Testis (tissue), 3 donors: Measurements from ENCODE around the gene PGLYRP2. TPM values are rescaled to one million over a fixed set of nuclear protein-coding genes. Genes with fewer than 3 reads are reported as not detected.
"Not testable (repeated sequence)": the region's sequence is repeated elsewhere in the genome, so short reads cannot be mapped to it uniquely, and the experiment has no call there.

Experiments used
- DNase-seq: peaks from one replicate; pipeline ENCODE4 v3.0.0-alpha.2; 2019
- H3K27ac ChIP-seq, 2 donors: fragments of 200-600 bp; sonication (generic); one replicate each; pipeline ENCODE4 v1.5.1; 2019
- H3K27me3 ChIP-seq: fragments of 200-600 bp; sonication (generic); one replicate; pipeline ENCODE4 v1.5.1; 2019
- H3K36me3 ChIP-seq: fragments of 200-600 bp; sonication (generic); one replicate; pipeline ENCODE4 v1.5.1; 2017; ENCODE audit warnings: low read depth; ENCODE audit errors: missing control alignments
- H3K4me1 ChIP-seq: fragments of 200-600 bp; sonication (generic); one replicate; pipeline ENCODE4 v1.5.1; 2019
- H3K4me3 ChIP-seq, 2 donors: fragments of 200-600 bp; sonication (generic); one replicate each; pipeline ENCODE4 v1.5.1; 2017 to 2019
- H3K9me3 ChIP-seq: fragments of 200-600 bp; sonication (generic); one replicate; pipeline ENCODE4 v1.5.1; 2017
- POLR2A ChIP-seq: fragments of 450-650 bp; IDR thresholded peaks from one replicate; pipeline ENCODE4 v1.6.1; 2017; ENCODE audit warnings: antibody characterized with exemption, mild to moderate bottlenecking, moderate library complexity
- WGBS, 2 donors: methylation state at CpG; one replicate each; pipeline ENCODE4 v1.1.5; 2018; 5-methylcytosine and 5-hydroxymethylcytosine counted together
- intact Hi-C: fragments of 100-400 bp; cut with DNase I; formaldehyde crosslinking; loops from one replicate; pipeline ENCODE4 v1.15.1; 2023; ENCODE audit warnings: low total_unique reads
- polyA plus RNA-seq: library from polyadenylated mRNA; stranded (reverse); fragments of 350-450 nt; fragmentation: Illumina TruSeq; extraction: RNeasy Lipid Tissue Mini Kit (QIAGEN cat#74804); gene quantifications from one replicate; pipeline ENCODE4 v1.2.3, GENCODE V29; 2014; ENCODE audit warnings: low read depth, low replicate concordance; ENCODE audit not compliant: insufficient read depth
- total RNA-seq, 2 donors: library from RNA; depleted of rRNA; stranded (reverse); fragments of >200 nt; gene quantifications; one replicate each; pipeline ENCODE4 v1.2.3, GENCODE V29; 2016
- TF ChIP-seq, protein P1 (sequence below), 3 experiments: fragments of 450-650 bp in 2 of 3; fragments of 200-600 bp in 1 of 3; sonication (generic) in 1 of 3; IDR thresholded peaks; one replicate each; pipeline ENCODE4 v1.5.1; 2016 to 2019; ENCODE audit warnings: antibody characterized with exemption in 3 of 3, mild to moderate bottlenecking in 2 of 3, moderate library complexity in 1 of 3

PGLYRP2 gene
- total and polyA plus RNA-seq, 3 donors from 2014 or later = 27.8 to 44.4 (median 43.7) TPM

DNA sequence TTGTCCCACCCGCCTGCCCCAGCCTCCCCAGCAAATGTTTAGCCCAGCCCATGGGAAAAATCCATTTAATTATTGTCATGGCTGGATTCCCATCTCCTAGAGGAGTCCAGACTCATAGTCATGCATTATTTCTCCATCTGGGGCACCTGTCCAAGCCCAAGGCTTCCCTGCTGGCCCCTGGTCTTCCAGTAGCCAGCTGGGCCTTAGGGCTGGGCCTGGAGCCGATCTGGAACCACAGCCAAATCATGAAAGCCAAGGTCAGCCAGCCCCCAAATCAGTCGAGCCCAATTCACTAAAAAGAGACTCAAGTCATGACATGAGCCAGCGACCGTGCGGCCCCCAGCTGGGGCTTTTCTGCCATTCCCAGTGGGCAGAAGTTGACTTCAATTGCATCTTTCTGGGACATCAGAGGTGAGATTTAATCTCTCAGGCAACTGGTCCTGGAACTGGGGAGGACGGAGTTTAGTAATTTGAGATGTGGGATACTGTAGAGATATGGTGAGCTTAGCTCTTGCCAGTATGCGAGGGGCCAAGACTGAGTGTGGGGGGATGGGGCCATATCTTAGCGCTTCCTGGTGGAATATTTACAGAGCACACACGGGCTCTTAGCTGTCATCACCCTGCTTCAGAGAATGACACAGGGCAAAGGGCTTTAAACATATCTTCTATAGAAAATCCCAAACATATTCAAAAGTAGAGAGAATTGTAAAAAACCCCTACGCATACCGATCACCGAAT, 9.4 kb upstream of the PGLYRP2 start:
- no peaks in the 10 kb centered on the region for H3K27me3 ChIP-seq
- TF ChIP-seq, protein P1, sequence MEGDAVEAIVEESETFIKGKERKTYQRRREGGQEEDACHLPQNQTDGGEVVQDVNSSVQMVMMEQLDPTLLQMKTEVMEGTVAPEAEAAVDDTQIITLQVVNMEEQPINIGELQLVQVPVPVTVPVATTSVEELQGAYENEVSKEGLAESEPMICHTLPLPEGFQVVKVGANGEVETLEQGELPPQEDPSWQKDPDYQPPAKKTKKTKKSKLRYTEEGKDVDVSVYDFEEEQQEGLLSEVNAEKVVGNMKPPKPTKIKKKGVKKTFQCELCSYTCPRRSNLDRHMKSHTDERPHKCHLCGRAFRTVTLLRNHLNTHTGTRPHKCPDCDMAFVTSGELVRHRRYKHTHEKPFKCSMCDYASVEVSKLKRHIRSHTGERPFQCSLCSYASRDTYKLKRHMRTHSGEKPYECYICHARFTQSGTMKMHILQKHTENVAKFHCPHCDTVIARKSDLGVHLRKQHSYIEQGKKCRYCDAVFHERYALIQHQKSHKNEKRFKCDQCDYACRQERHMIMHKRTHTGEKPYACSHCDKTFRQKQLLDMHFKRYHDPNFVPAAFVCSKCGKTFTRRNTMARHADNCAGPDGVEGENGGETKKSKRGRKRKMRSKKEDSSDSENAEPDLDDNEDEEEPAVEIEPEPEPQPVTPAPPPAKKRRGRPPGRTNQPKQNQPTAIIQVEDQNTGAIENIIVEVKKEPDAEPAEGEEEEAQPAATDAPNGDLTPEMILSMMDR (IDR thresholded peaks at IDR 0.05) = no peak
- intact Hi-C loops = no loop called here
- H3K4me1 ChIP-seq = no peaks in the 10 kb centered on the region
- no peak overlapping the region for H3K4me3 ChIP-seq
- H3K27ac ChIP-seq = no peak overlapping the region
- no peaks in the 10 kb centered on the region for H3K9me3 ChIP-seq
- WGBS, 2 donors = 67% methylated on average over 13 of the region's 13 CpGs
- DNase-seq = no peak
- no peaks in the 10 kb centered on the region for H3K36me3 ChIP-seq

DNA sequence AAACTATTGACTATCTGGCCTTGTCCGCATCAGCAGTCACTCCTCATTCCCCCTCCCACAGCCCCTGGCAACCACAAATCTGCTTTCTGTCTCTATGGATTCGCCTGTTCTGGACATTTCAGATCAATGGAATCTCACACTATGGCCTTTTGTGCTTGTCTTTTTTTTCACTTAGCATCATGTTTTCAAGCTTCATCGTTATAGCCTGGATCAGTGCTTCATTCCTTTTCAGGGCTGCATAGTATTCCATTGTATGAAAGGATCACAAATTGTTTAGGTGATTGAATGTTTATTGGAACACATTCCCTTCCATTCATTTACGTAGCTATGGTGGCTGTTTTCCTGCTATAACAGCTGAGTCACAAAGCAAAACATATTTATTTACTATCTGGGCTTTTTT, 7.7 kb upstream of the PGLYRP2 start:
- Histone ChIP-seq H3K4me1 (no peaks in the 10 kb centered on the region), H3K27ac (no peak overlapping the region), H3K4me3 (no peak overlapping the region), H3K27me3 (no peaks in the 10 kb centered on the region), H3K9me3 (no peaks in the 10 kb centered on the region), H3K36me3 (no peaks in the 10 kb centered on the region)
- TF ChIP-seq POLR2A = no peak
- TF ChIP-seq, protein P1 (IDR thresholded peaks at IDR 0.05) = no peak
- intact Hi-C loops = no loop called here
- no peak for DNase-seq
- WGBS, 2 donors = 92 to 95% methylated on average over 4 of the region's 4 CpGs

DNA sequence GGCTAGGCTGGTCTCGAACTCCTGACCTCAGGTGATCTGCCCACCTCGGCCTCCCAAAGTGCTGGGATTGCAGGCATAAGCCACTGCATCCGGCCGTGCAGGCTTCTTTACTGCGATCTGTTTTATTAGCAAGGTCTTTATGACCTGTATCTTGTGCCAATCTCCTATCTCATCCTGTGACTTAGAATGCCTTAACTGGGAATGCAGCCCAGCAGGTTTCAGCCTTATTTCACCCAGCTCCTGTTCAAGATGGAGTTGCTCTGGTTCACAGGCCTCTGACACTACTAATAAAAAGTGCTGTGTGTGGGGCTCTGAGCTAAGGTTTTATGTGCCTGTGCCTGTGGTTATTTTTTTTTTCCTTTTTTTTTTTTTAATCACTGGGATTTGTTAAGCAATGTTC, 6.5 kb upstream of the PGLYRP2 start:
- H3K36me3 ChIP-seq, H3K9me3 ChIP-seq, H3K27ac ChIP-seq, DNase-seq, H3K27me3 ChIP-seq, intact Hi-C loops, H3K4me3 ChIP-seq, H3K4me1 ChIP-seq: not testable (repeated sequence)
- 86 to 91% methylated on average over 5 of the region's 5 CpGs for WGBS, 2 donors

DNA sequence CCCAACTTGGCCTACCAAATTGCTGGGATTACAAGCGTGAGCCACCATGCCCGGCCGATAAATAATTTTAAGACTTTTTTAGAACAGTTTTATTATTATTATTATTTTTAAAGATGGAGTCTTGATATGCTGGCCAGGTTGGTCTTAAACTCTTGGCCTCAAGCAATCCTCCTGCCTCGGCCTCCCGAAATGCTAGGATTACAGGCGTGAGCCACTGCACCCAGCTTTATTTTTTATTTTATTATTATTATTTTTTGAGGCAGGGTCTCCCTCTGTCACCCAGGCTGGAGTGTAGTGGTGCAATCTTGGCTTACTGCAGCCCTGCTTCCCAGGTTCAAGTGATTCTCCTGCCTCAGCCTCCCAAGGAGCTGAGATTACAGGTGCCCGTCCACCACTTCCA, 1.7 kb upstream of the PGLYRP2 start:
- H3K4me3 ChIP-seq, H3K9me3 ChIP-seq, H3K27me3 ChIP-seq, intact Hi-C loops, DNase-seq, H3K4me1 ChIP-seq, H3K27ac ChIP-seq, H3K36me3 ChIP-seq: not testable (repeated sequence)
- 81 to 98% methylated on average over 7 of the region's 7 CpGs for WGBS, 2 donors

DNA sequence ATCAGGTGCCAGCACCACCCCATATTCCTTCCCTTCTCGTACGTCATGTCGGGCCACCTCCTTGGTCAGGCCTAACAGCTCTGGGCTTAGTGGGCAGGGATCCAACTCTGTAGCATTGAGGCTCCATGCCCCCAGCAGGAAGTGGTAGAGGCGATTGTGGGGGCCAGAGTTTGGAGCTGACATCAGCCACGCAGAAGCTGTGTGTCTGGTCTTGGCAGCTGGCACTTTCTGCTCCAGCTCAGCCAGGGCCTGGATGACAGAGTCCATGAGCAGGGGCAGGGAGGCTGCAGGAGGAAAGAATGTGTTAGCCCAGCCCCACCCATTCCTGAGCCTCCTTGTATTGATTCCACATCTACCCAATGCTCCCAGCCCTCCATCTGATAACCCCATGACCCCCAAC, 3.0 kb downstream of the PGLYRP2 start:
- H3K9me3 ChIP-seq = no peaks in the 10 kb centered on the region

DNA sequence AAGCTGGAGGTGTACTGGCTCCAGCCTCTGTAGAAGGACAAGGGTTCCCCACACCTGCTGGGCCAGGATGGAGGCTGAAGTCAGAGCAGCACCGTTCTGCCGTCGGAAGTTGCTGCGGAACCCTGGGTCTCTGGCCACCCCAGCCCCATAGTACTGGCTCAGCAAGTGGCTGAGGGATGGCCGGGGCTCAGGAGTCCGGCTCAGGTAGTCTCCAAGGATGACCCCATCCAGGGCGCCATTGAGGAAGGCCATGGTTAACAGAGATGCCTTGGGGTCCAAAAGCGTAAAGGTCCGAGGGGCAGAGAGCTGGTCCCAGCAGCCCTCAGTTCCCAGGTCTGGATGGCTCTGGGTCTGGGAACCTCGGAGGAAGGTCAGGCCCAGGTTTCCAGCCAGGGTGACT, 3.7 kb downstream of the PGLYRP2 start:
- no peaks in the 10 kb centered on the region for H3K27me3 ChIP-seq
- no peak for TF ChIP-seq POLR2A
- TF ChIP-seq, protein P1 (IDR thresholded peaks at IDR 0.05) = no peak
- no peak overlapping the region for H3K4me3 ChIP-seq
- no peaks in the 10 kb centered on the region for H3K9me3 ChIP-seq
- H3K36me3 ChIP-seq = no peaks in the 10 kb centered on the region
- DNase-seq = no peak
- intact Hi-C loops = no loop called here
- peaks cover 6% of the 10 kb centered on the region for H3K4me1 ChIP-seq
- H3K27ac ChIP-seq = no peak overlapping the region
- 83 to 91% methylated on average over 1 to 10 of the region's 10 CpGs for WGBS, 2 donors

More for the DNA sequence above, 3.0 kb downstream of the PGLYRP2 start:
- DNase-seq = no peak
- WGBS, 2 donors = 79 to 86% methylated on average over 4 to 5 of the region's 5 CpGs
- intact Hi-C loops = no loop called here
- Histone ChIP-seq H3K36me3 (no peaks in the 10 kb centered on the region), H3K4me1 (peaks cover 6% of the 10 kb centered on the region), H3K27ac (no peak overlapping the region), H3K4me3 (no peak overlapping the region), H3K27me3 (no peaks in the 10 kb centered on the region)
- no peak for TF ChIP-seq POLR2A
